Endothelial cell of umbilical vein (primary cell): Measurements from ENCODE around the gene ZNF652.

Experiments
- CTCF ChIP-seq, 2 donors: IDR thresholded peaks; 1 replicate in 1 of 2; 2 replicates in 1 of 2; pipeline ENCODE4 v1.5.1; 2011; ENCODE audit warnings: low read length in 2 of 2, mild to moderate bottlenecking in 2 of 2, moderate library complexity in 2 of 2, control low read depth in 1 of 2, inconsistent platforms in 1 of 2, low read depth in 1 of 2; ENCODE audit not compliant: insufficient read depth in 1 of 2; ENCODE audit errors: extremely low read depth in 1 of 2
- EZH2 ChIP-seq: IDR thresholded peaks from 2 replicates; pipeline ENCODE4 v1.6.1; 2012; ENCODE audit warnings: borderline replicate concordance, low read depth, mild to moderate bottlenecking, moderate library complexity, low read length, inconsistent platforms; ENCODE audit not compliant: severe bottlenecking
- MAX ChIP-seq: IDR thresholded peaks from 2 replicates; pipeline ENCODE4 v1.6.1; 2011; ENCODE audit not compliant: insufficient read depth, insufficient read length
- POLR2AphosphoS5 ChIP-seq: IDR thresholded peaks from 2 replicates; pipeline ENCODE4 v1.6.1; 2012; ENCODE audit warnings: low read depth, mild to moderate bottlenecking, control low read depth, low read length, moderate library complexity; ENCODE audit not compliant: insufficient read depth

DNA sequence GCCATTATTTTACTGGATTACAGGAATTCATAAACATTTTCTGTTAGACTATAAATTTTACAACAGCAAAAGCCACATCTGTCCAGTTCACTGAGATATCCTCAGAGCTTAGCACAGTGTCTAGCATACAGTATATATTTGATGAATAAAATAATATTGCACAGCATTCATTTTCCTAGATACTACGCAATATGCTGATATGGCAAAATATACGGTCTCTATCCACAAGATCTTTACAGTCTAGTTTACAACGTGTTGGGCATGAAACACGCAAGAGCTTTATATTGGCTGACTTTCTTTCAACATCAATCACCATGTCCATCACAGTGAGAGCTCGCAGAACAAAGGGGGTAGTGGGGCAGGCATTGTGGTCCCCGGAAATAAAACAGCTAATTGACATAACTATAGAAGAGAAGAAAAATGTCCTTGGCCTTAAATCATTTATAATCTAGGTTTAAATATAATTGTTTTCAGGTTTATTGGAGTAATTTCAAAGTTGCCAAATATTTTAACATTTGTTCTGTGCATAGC lies 43.5 kb downstream of the ZNF652 start:
- TF ChIP-seq CTCF (IDR thresholded peaks at IDR 0.05; ENCODE audit: extremely low read depth in 1 of 2, insufficient read depth in 1 of 2, low read depth in 1 of 2, low read length in 2 of 2) (no peak), MAX (no peak), POLR2AphosphoS5 (no peak), EZH2 (no peak)
